Stimulated activated memory B cell treated with anti-CD40 and anti-IgM and Interleukin-4, amounts not matched to agents 10 μg/mL and 1 μg/mL and 100 μg/mL, for 72 hours (primary cell): Measurements from ENCODE around the gene ACSBG1.
"Not testable (repeated sequence)": the region's sequence is repeated elsewhere in the genome, so short reads cannot be mapped to it uniquely, and the experiment has no call there.

ENCODE experiments used
- ATAC-seq: fragments of 150-1000 bp; cut with Tn5 transposase; 2 replicates; pipeline ENCODE4 v1.10.0; 2021
- H3K27ac Mint-ChIP-seq: one replicate; pipeline ENCODE4 v1.8.0; 2022; ENCODE audit warnings: mild to moderate bottlenecking, mixed read lengths
- H3K27me3 Mint-ChIP-seq: one replicate; pipeline ENCODE4 v1.8.0; 2022; ENCODE audit warnings: mixed read lengths
- H3K36me3 Mint-ChIP-seq: one replicate; pipeline ENCODE4 v1.8.0; 2022; ENCODE audit warnings: mixed read lengths
- H3K4me1 Mint-ChIP-seq: one replicate; pipeline ENCODE4 v1.8.0; 2022; ENCODE audit warnings: mixed read lengths
- H3K4me3 Mint-ChIP-seq: one replicate; pipeline ENCODE4 v1.8.0; 2022; ENCODE audit warnings: mild to moderate bottlenecking, moderate library complexity, mixed read lengths
- H3K9me3 Mint-ChIP-seq: one replicate; pipeline ENCODE4 v1.8.0; 2022; ENCODE audit warnings: mixed read lengths

ACSBG1 gene

GRCh38 chr15:78261062-78261461 is 26.7 kb upstream of the ACSBG1 start:
- Mint-ChIP-seq H3K9me3 (no peaks in the 10 kb centered on the region), H3K36me3 (no peaks in the 10 kb centered on the region), H3K4me1 (peaks cover 11% of the 10 kb centered on the region), H3K27ac (no peak overlapping the region), H3K27me3 (no peaks in the 10 kb centered on the region), H3K4me3 (no peak overlapping the region)
- ATAC-seq, result no peak

GRCh38 chr15:78260489-78260888 is 26.1 kb upstream of the ACSBG1 start:
- Mint-ChIP-seq H3K27me3 (no peaks in the 10 kb centered on the region), H3K4me1 (peaks cover 5% of the 10 kb centered on the region), H3K27ac (no peak overlapping the region), H3K9me3 (no peaks in the 10 kb centered on the region), H3K4me3 (no peak overlapping the region), H3K36me3 (no peaks in the 10 kb centered on the region)
- no peak for ATAC-seq

GRCh38 chr15:78259232-78259631 is 24.9 kb upstream of the ACSBG1 start:
- ATAC-seq, result no peak
- no peaks in the 10 kb centered on the region for H3K36me3 Mint-ChIP-seq
- no peak overlapping the region for H3K27ac Mint-ChIP-seq
- H3K4me3 Mint-ChIP-seq, result no peak overlapping the region
- H3K9me3 Mint-ChIP-seq, result no peaks in the 10 kb centered on the region
- no peaks in the 10 kb centered on the region for H3K27me3 Mint-ChIP-seq
- H3K4me1 Mint-ChIP-seq, result no peaks in the 10 kb centered on the region

GRCh38 chr15:78257681-78258080 is 23.3 kb upstream of the ACSBG1 start:
- Mint-ChIP-seq H3K9me3 (no peaks in the 10 kb centered on the region), H3K36me3 (no peaks in the 10 kb centered on the region), H3K4me1 (no peaks in the 10 kb centered on the region), H3K4me3 (no peak overlapping the region), H3K27me3 (no peaks in the 10 kb centered on the region), H3K27ac (no peak overlapping the region)
- ATAC-seq, result no peak

GRCh38 chr15:78256044-78256437 is 21.7 kb upstream of the ACSBG1 start:
- Mint-ChIP-seq H3K9me3 (no peaks in the 10 kb centered on the region), H3K4me1 (no peaks in the 10 kb centered on the region), H3K36me3 (no peaks in the 10 kb centered on the region), H3K27me3 (no peaks in the 10 kb centered on the region), H3K27ac (no peak overlapping the region), H3K4me3 (no peak overlapping the region)
- ATAC-seq, result no peak

GRCh38 chr15:78255421-78256043 is 21.2 kb upstream of the ACSBG1 start:
- no peaks in the 10 kb centered on the region for H3K9me3 Mint-ChIP-seq
- no peaks in the 10 kb centered on the region for H3K27me3 Mint-ChIP-seq
- no peaks in the 10 kb centered on the region for H3K36me3 Mint-ChIP-seq
- H3K4me1 Mint-ChIP-seq, result no peaks in the 10 kb centered on the region
- H3K27ac Mint-ChIP-seq, result no peak overlapping the region
- no peak overlapping the region for H3K4me3 Mint-ChIP-seq
- ATAC-seq, result no peak

GRCh38 chr15:78251136-78251535 is 16.8 kb upstream of the ACSBG1 start:
- Mint-ChIP-seq H3K27ac (no peak overlapping the region), H3K27me3 (no peaks in the 10 kb centered on the region), H3K36me3 (no peaks in the 10 kb centered on the region), H3K4me1 (no peaks in the 10 kb centered on the region), H3K4me3 (no peak overlapping the region), H3K9me3 (no peaks in the 10 kb centered on the region)
- no peak for ATAC-seq

- Mint-ChIP-seq H3K9me3 (no peaks in the 10 kb centered on the region), H3K27me3 (peaks cover 8% of the 10 kb centered on the region), H3K27ac (no peak overlapping the region), H3K4me1 (no peaks in the 10 kb centered on the region), H3K4me3 (no peak overlapping the region), H3K36me3 (no peaks in the 10 kb centered on the region)
- ATAC-seq, result no peak
Observed at GRCh38 chr15:78249131-78249530, 14.8 kb upstream of the ACSBG1 start.

- Mint-ChIP-seq H3K4me3 (no peak overlapping the region), H3K27me3 (peaks cover 16% of the 10 kb centered on the region), H3K4me1 (no peaks in the 10 kb centered on the region), H3K27ac (no peak overlapping the region), H3K36me3 (no peaks in the 10 kb centered on the region), H3K9me3 (no peaks in the 10 kb centered on the region)
- ATAC-seq, result no peak
Observed at GRCh38 chr15:78247911-78248310, 13.5 kb upstream of the ACSBG1 start.

GRCh38 chr15:78245976-78246620 is 11.7 kb upstream of the ACSBG1 start:
- not testable (repeated sequence) for H3K4me1 Mint-ChIP-seq, H3K27ac Mint-ChIP-seq, H3K9me3 Mint-ChIP-seq, H3K36me3 Mint-ChIP-seq, H3K4me3 Mint-ChIP-seq, ATAC-seq
- peaks cover 26% of the 10 kb centered on the region for H3K27me3 Mint-ChIP-seq

GRCh38 chr15:78245392-78245791 is 11.0 kb upstream of the ACSBG1 start:
- H3K27ac Mint-ChIP-seq, H3K4me3 Mint-ChIP-seq, ATAC-seq, H3K9me3 Mint-ChIP-seq, H3K36me3 Mint-ChIP-seq, H3K4me1 Mint-ChIP-seq: not testable (repeated sequence)
- peaks cover 26% of the 10 kb centered on the region for H3K27me3 Mint-ChIP-seq

GRCh38 chr15:78244893-78245292 is 10.5 kb upstream of the ACSBG1 start:
- Mint-ChIP-seq H3K27me3 (peaks cover 26% of the 10 kb centered on the region), H3K4me3 (no peak overlapping the region), H3K9me3 (no peaks in the 10 kb centered on the region), H3K27ac (no peak overlapping the region), H3K4me1 (no peaks in the 10 kb centered on the region), H3K36me3 (no peaks in the 10 kb centered on the region)
- no peak for ATAC-seq

GRCh38 chr15:78244101-78244500 is 9.7 kb upstream of the ACSBG1 start:
- no peaks in the 10 kb centered on the region for H3K36me3 Mint-ChIP-seq
- H3K4me1 Mint-ChIP-seq, result no peaks in the 10 kb centered on the region
- H3K9me3 Mint-ChIP-seq, result no peaks in the 10 kb centered on the region

GRCh38 chr15:78243491-78243941 is 9.2 kb upstream of the ACSBG1 start:
- Mint-ChIP-seq H3K27ac (no peak overlapping the region), H3K4me1 (no peaks in the 10 kb centered on the region), H3K27me3 (peaks cover 26% of the 10 kb centered on the region), H3K36me3 (no peaks in the 10 kb centered on the region), H3K4me3 (no peak overlapping the region), H3K9me3 (no peaks in the 10 kb centered on the region)
- no peak for ATAC-seq

More at GRCh38 chr15:78244101-78244500, 9.7 kb upstream of the ACSBG1 start:
- H3K27ac Mint-ChIP-seq, result no peak overlapping the region
- no peak for ATAC-seq
- H3K4me3 Mint-ChIP-seq, result no peak overlapping the region
- H3K27me3 Mint-ChIP-seq, result peaks cover 26% of the 10 kb centered on the region

- Mint-ChIP-seq H3K9me3 (no peaks in the 10 kb centered on the region), H3K27me3 (peaks cover 26% of the 10 kb centered on the region), H3K4me1 (no peaks in the 10 kb centered on the region), H3K4me3 (no peak overlapping the region), H3K36me3 (no peaks in the 10 kb centered on the region), H3K27ac (no peak overlapping the region)
- ATAC-seq, result no peak
Observed at GRCh38 chr15:78243058-78243457, 8.7 kb upstream of the ACSBG1 start.

GRCh38 chr15:78242128-78242527 is 7.8 kb upstream of the ACSBG1 start:
- H3K36me3 Mint-ChIP-seq, result no peaks in the 10 kb centered on the region
- no peaks in the 10 kb centered on the region for H3K4me1 Mint-ChIP-seq
- no peak for ATAC-seq
- peaks cover 26% of the 10 kb centered on the region for H3K27me3 Mint-ChIP-seq
- no peaks in the 10 kb centered on the region for H3K9me3 Mint-ChIP-seq
- H3K4me3 Mint-ChIP-seq, result no peak overlapping the region
- H3K27ac Mint-ChIP-seq, result no peak overlapping the region
